Osteocyte (in vitro differentiated cells): ENCODE data around the gene ERGIC3. TPM values are rescaled to one million over a fixed set of nuclear protein-coding genes. Genes with fewer than 3 reads are reported as not detected.

Source experiments
- DNase-seq: peaks from one replicate; pipeline ENCODE4 v3.0.0; 2021; ENCODE audit warnings: mixed read lengths; ENCODE audit not compliant: unreplicated experiment; ENCODE audit errors: extremely low spot score
- H3K27ac Mint-ChIP-seq: one replicate; pipeline ENCODE4 v1.8.0; 2021; ENCODE audit warnings: mild to moderate bottlenecking, mixed read lengths; ENCODE audit not compliant: unreplicated experiment
- H3K27me3 Mint-ChIP-seq: one replicate; pipeline ENCODE4 v1.8.0; 2021; ENCODE audit warnings: mixed read lengths; ENCODE audit not compliant: unreplicated experiment
- H3K36me3 Mint-ChIP-seq: one replicate; pipeline ENCODE4 v1.8.0; 2021; ENCODE audit warnings: mixed read lengths; ENCODE audit not compliant: unreplicated experiment
- H3K4me1 Mint-ChIP-seq: one replicate; pipeline ENCODE4 v1.8.0; 2021; ENCODE audit warnings: mixed read lengths; ENCODE audit not compliant: unreplicated experiment
- H3K4me3 Mint-ChIP-seq: one replicate; pipeline ENCODE4 v1.8.0; 2021; ENCODE audit warnings: mild to moderate bottlenecking, moderate library complexity, mixed read lengths; ENCODE audit not compliant: unreplicated experiment
- H3K9me3 Mint-ChIP-seq: one replicate; pipeline ENCODE4 v1.8.0; 2021; ENCODE audit warnings: mixed read lengths; ENCODE audit not compliant: unreplicated experiment
- CTCF ChIP-seq: fragments of 200-600 bp; sonication (generic); IDR thresholded peaks from 2 replicates; pipeline ENCODE4 v1.5.0; 2021; ENCODE audit warnings: antibody characterized with exemption, mild to moderate bottlenecking, moderate library complexity
- long read RNA-seq: library from polyadenylated mRNA; unstranded; transcript quantifications from one replicate; pipeline ENCODE4 v2.0.0, GENCODE V29; 2021
- total RNA-seq: library from RNA; stranded (reverse); gene quantifications from 2 replicates; pipeline ENCODE4 v1.2.1, GENCODE V29; 2021

Gene ERGIC3
- 313 and 323 TPM in 2 replicates for total RNA-seq
- long read RNA-seq, transcript ERGIC3-202 (13 exons, 1,359 nt): major isoform, 899 of 938 reads
- long read RNA-seq, partial matches to known transcripts: 10 of 938 reads
- long read RNA-seq, other reads (novel, unspliced or antisense): 26 of 938 reads

- H3K27ac Mint-ChIP-seq: peak within 1 kb of the TSS; percentile 77
- H3K27me3 Mint-ChIP-seq: no peaks in the 10 kb centered on the region
- peak within 1 kb of the TSS; percentile 90 for H3K4me3 Mint-ChIP-seq
- DNase-seq: peak; percentile 99
- TF ChIP-seq CTCF: no peak
- peaks cover 6% of the 10 kb centered on the region for H3K36me3 Mint-ChIP-seq
- H3K9me3 Mint-ChIP-seq: no peaks in the 10 kb centered on the region
- H3K4me1 Mint-ChIP-seq: peaks cover 18% of the 10 kb centered on the region
Observed at GRCh38 chr20:35541783-35542662, at the start of gene ERGIC3. Gene ERGIC3 (plus strand): TSS chr20:35542078. CDS start chr20:35542098, 20 bp downstream.

GRCh38 chr20:35492352-35492751, 49.5 kb upstream of the ERGIC3 start:
- Mint-ChIP-seq H3K36me3 (peaks cover 49% of the 10 kb centered on the region), H3K27me3 (no peaks in the 10 kb centered on the region), H3K4me3 (no peak overlapping the region), H3K9me3 (no peaks in the 10 kb centered on the region), H3K4me1 (no peaks in the 10 kb centered on the region), H3K27ac (no peak overlapping the region)
- TF ChIP-seq CTCF: no peak
- DNase-seq: no peak

GRCh38 chr20:35496481-35496880, 45.4 kb upstream of the ERGIC3 start:
- peaks cover 65% of the 10 kb centered on the region for H3K36me3 Mint-ChIP-seq
- H3K27ac Mint-ChIP-seq: no peak overlapping the region
- H3K4me3 Mint-ChIP-seq: no peak overlapping the region

GRCh38 chr20:35497320-35497719, 44.6 kb upstream of the ERGIC3 start:
- no peak for DNase-seq
- Mint-ChIP-seq H3K27me3 (no peaks in the 10 kb centered on the region), H3K9me3 (no peaks in the 10 kb centered on the region), H3K4me3 (no peak overlapping the region), H3K36me3 (peaks cover 68% of the 10 kb centered on the region), H3K4me1 (no peaks in the 10 kb centered on the region), H3K27ac (no peak overlapping the region)
- no peak for TF ChIP-seq CTCF

More at GRCh38 chr20:35496481-35496880, 45.4 kb upstream of the ERGIC3 start:
- Mint-ChIP-seq H3K9me3 (no peaks in the 10 kb centered on the region), H3K4me1 (no peaks in the 10 kb centered on the region), H3K27me3 (no peaks in the 10 kb centered on the region)
- TF ChIP-seq CTCF: no peak
- DNase-seq: no peak

- H3K36me3 Mint-ChIP-seq: peaks cover 71% of the 10 kb centered on the region
- no peak overlapping the region for H3K27ac Mint-ChIP-seq
- no peak overlapping the region for H3K4me3 Mint-ChIP-seq
- no peak for DNase-seq
- H3K27me3 Mint-ChIP-seq: no peaks in the 10 kb centered on the region
- H3K4me1 Mint-ChIP-seq: no peaks in the 10 kb centered on the region
- no peak for TF ChIP-seq CTCF
- H3K9me3 Mint-ChIP-seq: no peaks in the 10 kb centered on the region
Observed at GRCh38 chr20:35497780-35498189, 44.1 kb upstream of the ERGIC3 start.
